ENCODE data around the gene SPATS1. TPM values are rescaled to one million over a fixed set of nuclear protein-coding genes. Genes with fewer than 3 reads are reported as not detected.
"Not testable (repeated sequence)": the region's sequence is repeated elsewhere in the genome, so short reads cannot be mapped to it uniquely, and the experiment has no call there.

Gene SPATS1
- total RNA-seq, 4 donors from 2014 or later: not detected

- no peak for ATAC-seq
- in situ Hi-C loops (cut with MboI; ENCODE audit: low sequenced_read_pairs in 4 of 4): loop anchor here in 2 of 4 donors (25.0 kb wide), 1 partner anchor 180 kb away; the partner anchor contains the start of gene CAPN11 (in 2 of the 2)
Observed at GRCh38 chr6:44342052-44342451, 398 bp upstream of the SPATS1 start.

GRCh38 chr6:44346818-44347217, 4.4 kb downstream of the SPATS1 start:
- H3K27ac ChIP-seq; H3K4me1 ChIP-seq; intact Hi-C loops (cut with DNase I; ENCODE audit: low total_unique reads); DNase-seq; ATAC-seq; H3K4me3 ChIP-seq; H3K9me3 ChIP-seq; H3K36me3 ChIP-seq: not testable (repeated sequence)
- in situ Hi-C loops (cut with MboI; ENCODE audit: low sequenced_read_pairs in 4 of 4): loop anchor here in 2 of 4 donors (25.0 kb wide), 1 partner anchor 185 kb away; the partner anchor contains the start of gene CAPN11 (in 2 of the 2)
- H3K27me3 ChIP-seq: peaks cover 17 to 19% (median 18%) of the 10 kb centered on the region in 3 donors

More at GRCh38 chr6:44342052-44342451, 398 bp upstream of the SPATS1 start:
- Histone ChIP-seq H3K36me3 (no peaks in the 10 kb centered on the region), H3K4me1 (no peaks in the 10 kb centered on the region), H3K9me3 (no peaks in the 10 kb centered on the region), H3K27me3 (peaks cover 18 to 22% (median 21%) of the 10 kb centered on the region in 3 donors), H3K4me3 (peak overlapping the region in 2 of 4 donors; percentile 14 to 38), H3K27ac (no peak overlapping the region)
- intact Hi-C loops (cut with DNase I; ENCODE audit: low total_unique reads): no loop called here
- no peak for DNase-seq
- no peak for TF ChIP-seq POLR2A (IDR thresholded peaks at IDR 0.05)
- no peak for TF ChIP-seq CTCF (IDR thresholded peaks at IDR 0.05 in 4 of 5, conservative IDR thresholded peaks at IDR 0.05 in 1 of 5)

- intact Hi-C loops (cut with DNase I; ENCODE audit: low total_unique reads) (no loop called here), in situ Hi-C loops (cut with MboI; ENCODE audit: low sequenced_read_pairs in 4 of 4) (loop anchor here in 2 of 4 donors (25.0 kb wide), 1 partner anchor 188 kb away; the partner anchor contains the start of gene CAPN11 (in 2 of the 2))
- DNase-seq (no peak), ATAC-seq (no peak)
- no peaks in the 10 kb centered on the region for H3K27me3 ChIP-seq
- no peak for TF ChIP-seq POLR2A (IDR thresholded peaks at IDR 0.05)
- TF ChIP-seq CTCF (IDR thresholded peaks at IDR 0.05 in 4 of 5, conservative IDR thresholded peaks at IDR 0.05 in 1 of 5): no peak
- no peak overlapping the region for H3K4me3 ChIP-seq
- no peak overlapping the region for H3K27ac ChIP-seq
- H3K4me1 ChIP-seq: no peaks in the 10 kb centered on the region
- H3K36me3 ChIP-seq: no peaks in the 10 kb centered on the region
- H3K9me3 ChIP-seq: no peaks in the 10 kb centered on the region
Observed at GRCh38 chr6:44349904-44350649, 7.6 kb downstream of the SPATS1 start.

- H3K4me3 ChIP-seq; H3K27me3 ChIP-seq; H3K4me1 ChIP-seq; H3K27ac ChIP-seq; H3K9me3 ChIP-seq; intact Hi-C loops (cut with DNase I; ENCODE audit: low total_unique reads); DNase-seq; H3K36me3 ChIP-seq; ATAC-seq; in situ Hi-C loops (cut with MboI; ENCODE audit: low sequenced_read_pairs in 4 of 4): not testable (repeated sequence)
Observed at GRCh38 chr6:44350650-44350994, 8.2 kb downstream of the SPATS1 start.

GRCh38 chr6:44352259-44352658, 9.8 kb downstream of the SPATS1 start:
- no peaks in the 10 kb centered on the region for H3K9me3 ChIP-seq
- DNase-seq: no peak
- no peaks in the 10 kb centered on the region for H3K27me3 ChIP-seq
- no peaks in the 10 kb centered on the region for H3K36me3 ChIP-seq
- intact Hi-C loops (cut with DNase I; ENCODE audit: low total_unique reads): no loop called here
- TF ChIP-seq CTCF (IDR thresholded peaks at IDR 0.05 in 4 of 5, conservative IDR thresholded peaks at IDR 0.05 in 1 of 5) (no peak), POLR2A (IDR thresholded peaks at IDR 0.05) (no peak)
- no peaks in the 10 kb centered on the region for H3K4me1 ChIP-seq
- in situ Hi-C loops (cut with MboI; ENCODE audit: low sequenced_read_pairs in 4 of 4): no loop called here
- no peak overlapping the region for H3K27ac ChIP-seq
- H3K4me3 ChIP-seq: no peak overlapping the region
- no peak for ATAC-seq

Measured in gastrocnemius medialis (tissue), 4 donors.